ENCODE measurements around the gene ING4.
A peak's percentile ranks its signal among the peaks of the same experiment; 100 is the strongest.

ING4 gene

GRCh38 chr12:6647083-6647604, 15.8 kb downstream of the ING4 start, which contains the start of gene ACRBP:
Gene ACRBP (minus strand): TSS chr12:6647432. CDS start chr12:6647366, 66 bp downstream.
- Histone ChIP-seq H3K4me3 (peak within 1 kb of the TSS in 9 of 10 experiments; percentile 22 to 57 (median 44); a peak in 16 of 20 replicates), H3K36me3 (peaks cover 31 to 64% (median 46%) of the 10 kb centered on the region in 11 experiments)

GRCh38 chr12:6646276-6647082, 16.4 kb downstream of the ING4 start:
- peak overlapping the region in 9 of 10 experiments; percentile 22 to 57 (median 44); a peak in 13 of 20 replicates for H3K4me3 ChIP-seq
- H4K20me1 ChIP-seq, result no peaks in the 10 kb centered on the region
- TF ChIP-seq Cebpa-rat (IDR thresholded peaks at IDR 0.05), result no peak
- peak overlapping the region; percentile 24 to 75 (median 60) for H3K4me2 ChIP-seq
- H3K36me3 ChIP-seq, result peaks cover 24 to 58% (median 40%) of the 10 kb centered on the region in 11 experiments
- peaks cover 20 to 47% (median 32%) of the 10 kb centered on the region in 10 experiments for H3K4me1 ChIP-seq
- H3K9me3 ChIP-seq (replicated peaks in 1 of 11), result peaks cover 0 to 46% (median 34%) of the 10 kb centered on the region in 11 experiments; a peak in 16 of 22 replicates
- no peaks in the 10 kb centered on the region for H3K27me3 ChIP-seq
- H3K27ac ChIP-seq, result peak overlapping the region in 6 of 11 experiments; percentile 2 to 49 (median 42); a peak in 9 of 22 replicates
- peak overlapping the region in 9 of 11 experiments; percentile 15 to 64 (median 56); a peak in 12 of 22 replicates for H3K9ac ChIP-seq

More at GRCh38 chr12:6647083-6647604, 15.8 kb downstream of the ING4 start, which contains the start of gene ACRBP:
- no peaks in the 10 kb centered on the region for H3K27me3 ChIP-seq
- no peak for TF ChIP-seq Cebpa-rat (IDR thresholded peaks at IDR 0.05)
- peaks cover 20 to 41% (median 32%) of the 10 kb centered on the region in 10 experiments for H3K4me1 ChIP-seq
- peaks cover 0 to 40% (median 30%) of the 10 kb centered on the region in 11 experiments; a peak in 16 of 22 replicates for H3K9me3 ChIP-seq (replicated peaks in 1 of 11)
- H3K9ac ChIP-seq, result peak within 1 kb of the TSS; percentile 15 to 64 (median 56); a peak in 14 of 22 replicates
- H3K4me2 ChIP-seq, result peak within 1 kb of the TSS; percentile 24 to 75 (median 60)
- peak within 1 kb of the TSS in 7 of 11 experiments; percentile 2 to 49 (median 42); a peak in 10 of 22 replicates for H3K27ac ChIP-seq
- no peaks in the 10 kb centered on the region for H4K20me1 ChIP-seq

GRCh38 chr12:6644903-6645302, 18.0 kb downstream of the ING4 start:
- H4K20me1 ChIP-seq, result no peaks in the 10 kb centered on the region
- H3K4me2 ChIP-seq, result peak overlapping the region; percentile 62 to 92 (median 81); a peak in 21 of 22 replicates
- peak overlapping the region in 10 of 11 experiments; percentile 59 to 81 (median 74); a peak in 19 of 22 replicates for H3K9ac ChIP-seq

GRCh38 chr12:6644257-6644596, 18.7 kb downstream of the ING4 start:
- Histone ChIP-seq H3K4me1 (peaks cover 28 to 70% (median 48%) of the 10 kb centered on the region in 10 experiments), H3K4me2 (peak overlapping the region; percentile 62 to 92 (median 81)), H3K9ac (peak overlapping the region; percentile 47 to 81 (median 74)), H3K4me3 (peak overlapping the region; percentile 12 to 63 (median 30); a peak in 14 of 20 replicates), H3K27ac (peak overlapping the region; percentile 60 to 90 (median 82)), H3K36me3 (peaks cover 7 to 37% (median 18%) of the 10 kb centered on the region in 11 experiments; a peak in 19 of 22 replicates), H3K9me3 (replicated peaks in 1 of 11) (peaks cover 0 to 46% (median 34%) of the 10 kb centered on the region in 11 experiments; a peak in 16 of 22 replicates), H4K20me1 (no peaks in the 10 kb centered on the region), H3K27me3 (no peaks in the 10 kb centered on the region)
- no peak for TF ChIP-seq Cebpa-rat (IDR thresholded peaks at IDR 0.05)

More at GRCh38 chr12:6644903-6645302, 18.0 kb downstream of the ING4 start:
- H3K36me3 ChIP-seq, result peaks cover 8 to 42% (median 25%) of the 10 kb centered on the region in 11 experiments; a peak in 20 of 22 replicates
- peaks cover 0 to 46% (median 34%) of the 10 kb centered on the region in 11 experiments; a peak in 16 of 22 replicates for H3K9me3 ChIP-seq (replicated peaks in 1 of 11)
- H3K4me3 ChIP-seq, result peak overlapping the region in 8 of 10 experiments; percentile 25 to 63 (median 42); a peak in 11 of 20 replicates
- TF ChIP-seq Cebpa-rat (IDR thresholded peaks at IDR 0.05), result no peak
- H3K27me3 ChIP-seq, result no peaks in the 10 kb centered on the region
- peaks cover 22 to 63% (median 41%) of the 10 kb centered on the region in 10 experiments for H3K4me1 ChIP-seq
- H3K27ac ChIP-seq, result peak overlapping the region; percentile 60 to 90 (median 82); a peak in 21 of 22 replicates

GRCh38 chr12:6643569-6644256, 19.2 kb downstream of the ING4 start:
- Histone ChIP-seq H3K4me3 (peak overlapping the region; percentile 12 to 63 (median 28); a peak in 12 of 20 replicates), H3K9me3 (replicated peaks in 1 of 11) (peaks cover 0 to 46% (median 34%) of the 10 kb centered on the region in 11 experiments; a peak in 16 of 22 replicates), H3K27me3 (no peaks in the 10 kb centered on the region), H4K20me1 (no peaks in the 10 kb centered on the region), H3K9ac (peak overlapping the region; percentile 47 to 81 (median 70); a peak in 18 of 22 replicates), H3K27ac (peak overlapping the region; percentile 60 to 90 (median 82); a peak in 21 of 22 replicates), H3K4me1 (peaks cover 33 to 75% (median 53%) of the 10 kb centered on the region in 10 experiments), H3K4me2 (peak overlapping the region; percentile 62 to 92 (median 81)), H3K36me3 (peaks cover 6 to 32% (median 17%) of the 10 kb centered on the region in 11 experiments; a peak in 19 of 22 replicates)
- no peak for TF ChIP-seq Cebpa-rat (IDR thresholded peaks at IDR 0.05)

GRCh38 chr12:6641131-6641530, 21.8 kb downstream of the ING4 start:
- Histone ChIP-seq H3K27ac (no peak overlapping the region), H3K9ac (no peak overlapping the region), H3K4me1 (peaks cover 59 to 91% (median 73%) of the 10 kb centered on the region in 10 experiments), H3K27me3 (no peaks in the 10 kb centered on the region), H3K9me3 (replicated peaks in 1 of 11) (peaks cover 0 to 44% (median 34%) of the 10 kb centered on the region in 11 experiments; a peak in 16 of 22 replicates), H4K20me1 (no peaks in the 10 kb centered on the region), H3K4me2 (peak overlapping the region in 3 of 11 experiments; percentile 89 to 98 (median 92); a peak in 5 of 22 replicates), H3K36me3 (peaks cover 0 to 12% (median 0%) of the 10 kb centered on the region in 11 experiments; a peak in 4 of 22 replicates), H3K4me3 (no peak overlapping the region)
- no peak for TF ChIP-seq Cebpa-rat (IDR thresholded peaks at IDR 0.05)

- Histone ChIP-seq H3K9me3 (replicated peaks in 1 of 11) (peaks cover 0 to 44% (median 34%) of the 10 kb centered on the region in 11 experiments; a peak in 16 of 22 replicates), H3K4me3 (no peak overlapping the region), H3K4me1 (peaks cover 66 to 97% (median 79%) of the 10 kb centered on the region in 10 experiments), H3K27me3 (no peaks in the 10 kb centered on the region), H3K4me2 (peak overlapping the region in 8 of 11 experiments; percentile 89 to 100 (median 98); a peak in 12 of 22 replicates), H3K36me3 (peaks cover 0 to 12% (median 0%) of the 10 kb centered on the region in 11 experiments; a peak in 3 of 22 replicates), H3K27ac (no peak overlapping the region), H4K20me1 (no peaks in the 10 kb centered on the region), H3K9ac (no peak overlapping the region)
- no peak for TF ChIP-seq Cebpa-rat (IDR thresholded peaks at IDR 0.05)
These were observed 22.4 kb downstream of the ING4 start for GRCh38 chr12:6640497-6640896.

All from BLaER1 treated with 17β-estradiol and CSF1 and Interleukin-3, amounts not matched to agents 10 nM and 100 nM (cell line).